EL (cell line): ENCODE data around the gene CXXC5.

Experiments used
- DNase-seq: peaks from one replicate; pipeline ENCODE4 v3.0.0-alpha.2; 2016

Gene CXXC5

GRCh38 chr5:139638736-139639618, 9.2 kb upstream of the CXXC5 start:
- DNase-seq, result no peak

- peak; percentile 58 for DNase-seq
Measured at GRCh38 chr5:139639619-139640380, 8.3 kb upstream of the CXXC5 start.

- DNase-seq, result no peak
Measured at GRCh38 chr5:139640421-139641115, 7.6 kb upstream of the CXXC5 start.

GRCh38 chr5:139641116-139642080, 6.8 kb upstream of the CXXC5 start:
- DNase-seq, result no peak

- no peak for DNase-seq
Measured at GRCh38 chr5:139642213-139642612, 5.9 kb upstream of the CXXC5 start.

- no peak for DNase-seq
Measured at GRCh38 chr5:139642891-139643871, 5.0 kb upstream of the CXXC5 start.

GRCh38 chr5:139644001-139644456, 4.1 kb upstream of the CXXC5 start:
- no peak for DNase-seq

- DNase-seq, result no peak
Measured at GRCh38 chr5:139644646-139645429, 3.3 kb upstream of the CXXC5 start.

GRCh38 chr5:139645430-139645871, 2.7 kb upstream of the CXXC5 start:
- no peak for DNase-seq

GRCh38 chr5:139646111-139646510, 2.0 kb upstream of the CXXC5 start:
- no peak for DNase-seq

- DNase-seq, result no peak
Measured at GRCh38 chr5:139646912-139647505, 1.1 kb upstream of the CXXC5 start.

GRCh38 chr5:139647506-139648204, 494 bp upstream of the CXXC5 start:
- DNase-seq, result no peak

- peak; percentile 25 for DNase-seq
Measured at GRCh38 chr5:139649082-139649991, 1.2 kb downstream of the CXXC5 start.

GRCh38 chr5:139650031-139650688, 2.0 kb downstream of the CXXC5 start:
- DNase-seq, result no peak

GRCh38 chr5:139650689-139651042, 2.5 kb downstream of the CXXC5 start:
- DNase-seq, result no peak

- peak; percentile 50 for DNase-seq
Measured at GRCh38 chr5:139651043-139651834, 3.1 kb downstream of the CXXC5 start.
